Naive thymus-derived CD4-positive, alpha-beta T cell (primary cell): ENCODE measurements around the gene PTPRG. TPM values are rescaled to one million over a fixed set of nuclear protein-coding genes. Genes with fewer than 3 reads are reported as not detected.
"Not testable (repeated sequence)": the region's sequence is repeated elsewhere in the genome, so short reads cannot be mapped to it uniquely, and the experiment has no call there.

Experiments used
- ATAC-seq: fragments of 150-1000 bp; cut with Tn5 transposase; 2 replicates; pipeline ENCODE4 v1.10.0; 2021; ENCODE audit warnings: mild to moderate bottlenecking, moderate library complexity
- CTCF ChIA-PET: fragments of 350-600 bp; sonication (Branson Sonifier 250); formaldehyde crosslinking; loops from one replicate; lab custom pipeline; 2021; ENCODE audit warnings: antibody characterized with exemption; lab: Charles Lee
- POLR2A ChIA-PET: fragments of 350-600 bp; sonication (Branson Sonifier 250); formaldehyde crosslinking; loops from one replicate; lab custom pipeline; 2021; ENCODE audit warnings: antibody characterized with exemption, inconsistent platforms; lab: Charles Lee
- DNase-seq, 9 donors: peaks; one replicate each; pipeline versions ENCODE4 v3.0.0 to v3.0.0-alpha.2; 2020 to 2022; ENCODE audit warnings: mixed read lengths in 1 of 9
- H3K27ac ChIP-seq: one replicate; pipeline ENCODE4 v1.7.0; 2013; ENCODE audit warnings: mild to moderate bottlenecking, low read depth, low read length, moderate library complexity
- H3K27me3 ChIP-seq, 2 donors: one replicate each; pipeline ENCODE4 v1.7.0; 2013; ENCODE audit warnings: low read length in 2 of 2, mild to moderate bottlenecking in 2 of 2, moderate library complexity in 2 of 2; ENCODE audit not compliant: control insufficient read depth in 2 of 2, insufficient read depth in 2 of 2
- H3K36me3 ChIP-seq, 3 experiments: 1 replicate in 2 of 3; 2 replicates in 1 of 3; pipeline ENCODE4 v1.7.0; 2013; ENCODE audit warnings: low read length in 3 of 3, mild to moderate bottlenecking in 3 of 3, moderate library complexity in 1 of 3; ENCODE audit not compliant: insufficient read depth in 3 of 3, control insufficient read depth in 2 of 3
- H3K4me1 ChIP-seq, 2 donors: one replicate each; pipeline ENCODE4 v1.7.0; 2013; ENCODE audit warnings: low read length in 2 of 2, mild to moderate bottlenecking in 2 of 2, moderate library complexity in 1 of 2; ENCODE audit not compliant: control insufficient read depth in 2 of 2, insufficient read depth in 2 of 2
- H3K4me3 ChIP-seq: 2 replicates; pipeline ENCODE4 v1.7.0; 2013; ENCODE audit warnings: mild to moderate bottlenecking, low read length
- H3K9me3 ChIP-seq, 3 experiments: 1 replicate in 2 of 3; 2 replicates in 1 of 3; pipeline ENCODE4 v1.7.0; 2013; ENCODE audit warnings: low read length in 3 of 3; ENCODE audit not compliant: control insufficient read depth in 2 of 3
- H3K27ac Mint-ChIP-seq, 9 donors: one replicate each; pipeline ENCODE4 v1.8.0; 2020 to 2022; ENCODE audit warnings: mixed read lengths in 9 of 9, mild to moderate bottlenecking in 8 of 9, moderate library complexity in 5 of 9, inconsistent platforms in 2 of 9
- H3K27me3 Mint-ChIP-seq, 5 donors: one replicate each; pipeline ENCODE4 v1.8.0; 2021 to 2022; ENCODE audit warnings: mixed read lengths in 5 of 5, mild to moderate bottlenecking in 1 of 5
- H3K36me3 Mint-ChIP-seq, 5 donors: one replicate each; pipeline ENCODE4 v1.8.0; 2020 to 2022; ENCODE audit warnings: mixed read lengths in 5 of 5, mild to moderate bottlenecking in 3 of 5, inconsistent platforms in 1 of 5
- H3K4me1 Mint-ChIP-seq, 7 donors: one replicate each; pipeline ENCODE4 v1.8.0; 2020 to 2022; ENCODE audit warnings: mixed read lengths in 7 of 7, mild to moderate bottlenecking in 3 of 7, inconsistent platforms in 1 of 7
- H3K4me3 Mint-ChIP-seq, 10 donors: one replicate each; pipeline ENCODE4 v1.8.0; 2020 to 2022; ENCODE audit warnings: mild to moderate bottlenecking in 10 of 10, mixed read lengths in 10 of 10, moderate library complexity in 6 of 10, inconsistent platforms in 2 of 10
- H3K9me3 Mint-ChIP-seq, 11 donors: one replicate each; pipeline ENCODE4 v1.8.0; 2020 to 2022; ENCODE audit warnings: mixed read lengths in 11 of 11, mild to moderate bottlenecking in 4 of 11, inconsistent platforms in 1 of 11, moderate library complexity in 1 of 11
- intact Hi-C, 2 donors: fragments of 100-400 bp; cut with micrococcal nuclease; formaldehyde crosslinking; loops; one replicate each; pipeline ENCODE4 v1.15.1; 2023
- polyA plus RNA-seq, 2 donors: library from polyadenylated mRNA; unstranded; fragments of 300-500 nt; fragmentation: Illumina TruSeq; gene quantifications; one replicate each; pipeline ENCODE4 v1.2.3, GENCODE V29; 2021
- total RNA-seq, 6 experiments: library from RNA in 5 of 6; stranded (reverse) in 5 of 6; gene quantifications; 1 replicate in 5 of 6; 2 replicates in 1 of 6; pipeline ENCODE4 v1.2.3 and lab custom pipeline; 2021 to 2026

PTPRG gene
- total and polyA plus RNA-seq, 7 experiments from 2014 or later: 0.17 to 1.7 TPM; not detected in 5

GRCh38 chr3:62035402-62036057 lies 474.2 kb downstream of the PTPRG start:
- Mint-ChIP-seq H3K27me3 (peaks cover 0 to 9% (median 0%) of the 10 kb centered on the region in 5 donors), H3K27ac (no peak overlapping the region), H3K36me3 (no peaks in the 10 kb centered on the region), H3K4me1 (no peaks in the 10 kb centered on the region), H3K4me3 (no peak overlapping the region), H3K9me3 (peaks cover 0 to 1% (median 0%) of the 10 kb centered on the region in 11 donors)
- intact Hi-C loops: no loop called here
- Histone ChIP-seq H3K4me1 (no peaks in the 10 kb centered on the region), H3K27me3 (no peaks in the 10 kb centered on the region), H3K36me3 (no peaks in the 10 kb centered on the region), H3K27ac (no peak overlapping the region), H3K9me3 (no peaks in the 10 kb centered on the region), H3K4me3 (no peak overlapping the region)
- no peak for DNase-seq
- ATAC-seq: no peak
- ChIA-PET POLR2A (no interaction called here), CTCF (interaction anchor here (0.5 kb wide), 1 partner anchor 9 kb away, joined by 3 read pairs; no protein-coding TSS in a partner anchor)

DNA sequence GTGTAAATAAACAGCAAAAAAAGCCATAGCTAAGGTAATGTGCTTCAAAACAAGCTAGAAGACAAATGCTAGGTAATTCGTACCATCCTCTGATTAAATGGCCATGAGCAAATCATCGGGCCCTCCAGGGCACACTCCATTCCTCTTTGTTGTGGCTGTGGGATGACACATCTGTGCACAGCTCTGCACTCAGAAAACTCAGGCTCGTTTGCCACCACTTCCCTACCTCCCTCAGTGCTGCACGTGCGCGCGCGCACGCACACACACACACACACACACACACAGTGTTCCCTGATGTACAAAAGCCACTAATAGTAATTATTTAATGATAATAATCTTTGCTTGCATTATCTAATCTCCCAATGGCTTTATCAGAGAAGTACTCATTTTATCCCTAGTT lies 475.4 kb downstream of the PTPRG start:
- no peaks in the 10 kb centered on the region for H3K27me3 ChIP-seq

DNA sequence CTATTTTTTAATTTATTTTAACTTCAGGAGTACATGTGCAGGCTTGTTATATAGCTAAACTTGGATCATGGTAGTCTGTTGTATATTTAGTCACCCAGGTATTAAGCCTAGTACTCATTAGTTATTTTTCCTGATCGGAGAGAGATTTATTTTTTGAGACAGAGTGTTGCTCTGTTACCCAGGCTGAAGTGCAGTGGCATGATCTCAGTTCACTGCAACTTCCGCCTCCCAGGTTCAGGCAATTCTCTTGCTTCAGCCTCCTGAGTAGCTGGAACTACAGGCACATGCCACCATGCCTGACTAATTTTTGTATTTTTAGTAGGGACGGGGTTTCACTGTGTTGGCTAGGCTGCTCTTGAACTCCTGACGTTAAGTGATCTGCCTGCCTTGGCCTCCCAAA lies 477.4 kb downstream of the PTPRG start:
- H3K9me3 ChIP-seq, H3K27me3 ChIP-seq, H3K27ac Mint-ChIP-seq, ATAC-seq, DNase-seq, H3K36me3 ChIP-seq, intact Hi-C loops, POLR2A ChIA-PET, H3K4me1 Mint-ChIP-seq, H3K4me3 ChIP-seq, H3K27ac ChIP-seq, H3K27me3 Mint-ChIP-seq, H3K36me3 Mint-ChIP-seq, CTCF ChIA-PET, H3K9me3 Mint-ChIP-seq, H3K4me1 ChIP-seq, H3K4me3 Mint-ChIP-seq: not testable (repeated sequence)

More for the DNA sequence above, 475.4 kb downstream of the PTPRG start:
- Mint-ChIP-seq H3K27me3 (peaks cover 0 to 4% (median 0%) of the 10 kb centered on the region in 5 donors), H3K4me3 (no peak overlapping the region), H3K4me1 (no peaks in the 10 kb centered on the region), H3K27ac (no peak overlapping the region), H3K36me3 (no peaks in the 10 kb centered on the region), H3K9me3 (no peaks in the 10 kb centered on the region)
- Histone ChIP-seq H3K4me3 (no peak overlapping the region), H3K4me1 (no peaks in the 10 kb centered on the region), H3K9me3 (no peaks in the 10 kb centered on the region), H3K27ac (no peak overlapping the region), H3K36me3 (no peaks in the 10 kb centered on the region)
- DNase-seq (no peak), ATAC-seq (no peak)
- CTCF ChIA-PET: no interaction called here
- intact Hi-C loops: no loop called here
- POLR2A ChIA-PET: no interaction called here

DNA sequence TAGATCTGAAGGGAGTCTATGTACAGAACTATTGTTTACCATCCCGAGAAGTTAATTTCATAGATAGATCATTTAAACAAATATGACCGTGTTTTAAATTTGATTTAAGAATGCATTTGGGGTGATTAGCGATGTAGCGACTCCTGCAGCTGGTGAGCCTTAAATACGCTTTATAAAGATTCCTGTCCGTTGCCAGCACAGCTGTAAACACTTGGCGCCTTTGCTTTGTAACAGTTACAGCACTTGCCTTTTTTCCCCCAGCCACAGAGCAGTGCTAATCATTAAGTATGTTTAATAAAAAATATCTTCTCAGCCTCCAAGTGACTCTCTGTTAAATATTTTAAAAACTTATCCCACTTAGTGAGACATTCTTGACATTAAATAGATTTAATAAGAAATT lies 478.2 kb downstream of the PTPRG start:
- Mint-ChIP-seq H3K4me3 (no peak overlapping the region), H3K9me3 (no peaks in the 10 kb centered on the region), H3K4me1 (no peaks in the 10 kb centered on the region), H3K27ac (no peak overlapping the region), H3K36me3 (no peaks in the 10 kb centered on the region), H3K27me3 (peaks cover 0 to 5% (median 0%) of the 10 kb centered on the region in 5 donors)
- Histone ChIP-seq H3K4me1 (no peaks in the 10 kb centered on the region), H3K36me3 (no peaks in the 10 kb centered on the region), H3K4me3 (no peak overlapping the region), H3K27ac (no peak overlapping the region), H3K27me3 (no peaks in the 10 kb centered on the region), H3K9me3 (no peaks in the 10 kb centered on the region)
- ChIA-PET POLR2A (no interaction called here), CTCF (no interaction called here)
- ATAC-seq: no peak
- DNase-seq: no peak
- intact Hi-C loops: no loop called here

DNA sequence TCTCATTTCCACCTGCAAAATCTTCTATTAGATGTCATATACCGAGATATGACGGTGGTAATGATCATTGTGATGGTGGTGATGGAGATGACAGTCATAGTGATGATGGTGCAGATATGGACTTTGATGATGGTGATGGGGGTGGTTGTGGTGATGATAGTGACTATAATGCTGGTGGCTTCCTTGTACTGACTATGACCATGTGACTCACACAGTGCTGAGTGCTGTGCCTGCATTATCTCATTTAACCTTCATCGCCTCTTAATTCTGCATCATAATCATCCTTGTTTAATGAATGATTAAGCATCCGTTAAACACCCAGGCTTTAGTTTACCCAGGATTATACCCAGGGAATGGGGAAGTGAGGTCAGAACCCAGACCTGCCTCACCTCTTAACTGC lies 480.3 kb downstream of the PTPRG start:
- Mint-ChIP-seq H3K4me1 (no peaks in the 10 kb centered on the region), H3K36me3 (no peaks in the 10 kb centered on the region), H3K4me3 (no peak overlapping the region), H3K27me3 (peaks cover 0 to 5% (median 0%) of the 10 kb centered on the region in 5 donors), H3K27ac (no peak overlapping the region), H3K9me3 (peaks cover 0 to 2% (median 0%) of the 10 kb centered on the region in 11 donors)
- ChIA-PET POLR2A (no interaction called here), CTCF (no interaction called here)
- H3K36me3 ChIP-seq: no peaks in the 10 kb centered on the region
- no peaks in the 10 kb centered on the region for H3K9me3 ChIP-seq
- no peaks in the 10 kb centered on the region for H3K27me3 ChIP-seq
- ATAC-seq (no peak), DNase-seq (no peak)
- intact Hi-C loops: no loop called here
- no peak overlapping the region for H3K4me3 ChIP-seq
- H3K4me1 ChIP-seq: no peaks in the 10 kb centered on the region
- H3K27ac ChIP-seq: no peak overlapping the region

DNA sequence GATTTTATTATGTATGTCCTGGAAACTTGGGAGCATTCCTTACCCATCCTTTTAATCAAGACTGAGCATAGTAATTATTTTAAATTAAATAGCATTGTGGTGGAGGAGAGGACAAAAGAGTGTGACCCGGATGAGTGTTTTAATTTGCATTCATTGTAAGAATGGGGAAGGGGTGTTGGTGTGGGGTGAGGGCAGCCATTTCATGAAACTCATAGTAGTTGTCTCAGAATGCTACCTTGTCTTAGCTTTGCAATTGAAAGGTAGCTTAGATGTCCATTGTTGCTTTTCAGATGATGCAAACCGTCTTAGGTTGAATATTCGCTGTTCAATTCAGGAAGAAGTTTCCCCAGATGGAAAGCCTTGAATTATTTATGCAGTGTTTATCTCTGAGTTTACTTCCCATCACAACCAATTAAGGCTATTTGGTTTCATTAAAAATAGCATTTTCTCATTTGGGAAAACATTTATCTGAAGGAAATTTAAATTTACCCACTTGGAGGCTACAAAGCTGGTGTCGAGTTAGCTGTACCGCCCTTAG lies 483.6 kb downstream of the PTPRG start:
- Mint-ChIP-seq H3K4me3 (no peak overlapping the region), H3K27ac (no peak overlapping the region), H3K36me3 (no peaks in the 10 kb centered on the region), H3K4me1 (no peaks in the 10 kb centered on the region), H3K9me3 (peaks cover 0 to 2% (median 0%) of the 10 kb centered on the region in 11 donors), H3K27me3 (peaks cover 0 to 5% (median 0%) of the 10 kb centered on the region in 5 donors)
- DNase-seq (no peak), ATAC-seq (no peak)
- ChIA-PET POLR2A (no interaction called here), CTCF (no interaction called here)
- Histone ChIP-seq H3K9me3 (no peaks in the 10 kb centered on the region), H3K27me3 (no peaks in the 10 kb centered on the region), H3K27ac (no peak overlapping the region), H3K4me3 (no peak overlapping the region), H3K4me1 (no peaks in the 10 kb centered on the region), H3K36me3 (no peaks in the 10 kb centered on the region)
- intact Hi-C loops: no loop called here

GRCh38 chr3:62046326-62046725 lies 485.0 kb downstream of the PTPRG start:
- Mint-ChIP-seq H3K4me1 (no peaks in the 10 kb centered on the region), H3K9me3 (peaks cover 0 to 2% (median 0%) of the 10 kb centered on the region in 11 donors), H3K4me3 (no peak overlapping the region), H3K27ac (no peak overlapping the region), H3K27me3 (peaks cover 0 to 5% (median 0%) of the 10 kb centered on the region in 5 donors), H3K36me3 (no peaks in the 10 kb centered on the region)
- H3K36me3 ChIP-seq: no peaks in the 10 kb centered on the region
- DNase-seq (no peak), ATAC-seq (no peak)
- ChIA-PET POLR2A (no interaction called here), CTCF (no interaction called here)
- H3K9me3 ChIP-seq: no peaks in the 10 kb centered on the region
- H3K4me1 ChIP-seq: no peaks in the 10 kb centered on the region
- intact Hi-C loops: no loop called here
- H3K27ac ChIP-seq: no peak overlapping the region
- H3K4me3 ChIP-seq: no peak overlapping the region
- no peaks in the 10 kb centered on the region for H3K27me3 ChIP-seq
